ENCODE measurements around the gene RBM6.

RBM6 gene

GRCh38 chr3:50095352-50095998 lies 155.5 kb downstream of the RBM6 start:
- no peak for DNase-seq

- DNase-seq, result no peak
Observed at GRCh38 chr3:50100386-50100785, 160.4 kb downstream of the RBM6 start.

GRCh38 chr3:50100956-50101845 lies 161.3 kb downstream of the RBM6 start:
- no peak for DNase-seq

GRCh38 chr3:50102558-50102957 lies 162.6 kb downstream of the RBM6 start:
- DNase-seq, result no peak

GRCh38 chr3:50111757-50112156 lies 171.8 kb downstream of the RBM6 start:
- DNase-seq, result no peak

- peak in 1 of 2 experiments; percentile 12 for DNase-seq
Observed at GRCh38 chr3:50112462-50112861, 172.5 kb downstream of the RBM6 start.

- DNase-seq, result no peak
Observed at GRCh38 chr3:50117120-50117519, 177.2 kb downstream of the RBM6 start.

GRCh38 chr3:50118237-50118636 lies 178.3 kb downstream of the RBM6 start:
- DNase-seq, result no peak

- DNase-seq, result no peak
Observed at GRCh38 chr3:50119786-50120185, 179.8 kb downstream of the RBM6 start.

- no peak for DNase-seq
Observed at GRCh38 chr3:50120364-50121071, 180.6 kb downstream of the RBM6 start.

- DNase-seq, result peak; percentile 55 to 64
Observed at GRCh38 chr3:50121072-50122032, 181.4 kb downstream of the RBM6 start.

GRCh38 chr3:50122071-50122470 lies 182.1 kb downstream of the RBM6 start:
- DNase-seq, result no peak

GRCh38 chr3:50122661-50123391 lies 182.9 kb downstream of the RBM6 start:
- DNase-seq, result no peak

GRCh38 chr3:50123394-50124051 lies 183.6 kb downstream of the RBM6 start:
- no peak for DNase-seq

- no peak for DNase-seq
Observed at GRCh38 chr3:50124052-50124799, 184.3 kb downstream of the RBM6 start.

GRCh38 chr3:50124800-50125178 lies 184.8 kb downstream of the RBM6 start:
- DNase-seq, result no peak

GRCh38 chr3:50125541-50126286 lies 185.8 kb downstream of the RBM6 start:
- DNase-seq, result no peak

GRCh38 chr3:50126287-50127211 lies 186.6 kb downstream of the RBM6 start:
- no peak for DNase-seq

Measured in NCI-H2081 (cell line).